ENCODE results near the gene C3orf70.
"Not testable (repeated sequence)": the region's sequence is repeated elsewhere in the genome, so short reads cannot be mapped to it uniquely, and the experiment has no call there.

The C3orf70 gene

GRCh38 chr3:185151101-185151963 lies 1.5 kb downstream of the C3orf70 start:
- peak; percentile 57 for DNase-seq (ENCODE audit: low spot score)

GRCh38 chr3:185150561-185150960 lies 2.3 kb downstream of the C3orf70 start:
- peak; percentile 61 for DNase-seq (ENCODE audit: low spot score)

GRCh38 chr3:185149591-185149990 lies 3.3 kb downstream of the C3orf70 start:
- DNase-seq (ENCODE audit: low spot score) = peak; percentile 63

- no peak for DNase-seq (ENCODE audit: low spot score)
Measured at GRCh38 chr3:185145511-185145910, 7.3 kb downstream of the C3orf70 start.

GRCh38 chr3:185144784-185145183 lies 8.1 kb downstream of the C3orf70 start:
- no peak for DNase-seq (ENCODE audit: low spot score)

GRCh38 chr3:185137821-185138220 lies 15.0 kb downstream of the C3orf70 start:
- DNase-seq (ENCODE audit: low spot score) = no peak

GRCh38 chr3:185134509-185134908 lies 18.4 kb downstream of the C3orf70 start:
- no peak for DNase-seq (ENCODE audit: low spot score)

GRCh38 chr3:185131602-185132256 lies 21.1 kb downstream of the C3orf70 start:
- no peak for DNase-seq (ENCODE audit: low spot score)

- DNase-seq (ENCODE audit: low spot score) = no peak
Measured at GRCh38 chr3:185129083-185129482, 23.8 kb downstream of the C3orf70 start.

GRCh38 chr3:185126201-185126600 lies 26.7 kb downstream of the C3orf70 start:
- no peak for DNase-seq (ENCODE audit: low spot score)

GRCh38 chr3:185120126-185120525 lies 32.7 kb downstream of the C3orf70 start:
- DNase-seq (ENCODE audit: low spot score) = no peak

- peak; percentile 89 for DNase-seq (ENCODE audit: low spot score)
Measured at GRCh38 chr3:185115371-185115770, 37.5 kb downstream of the C3orf70 start.

- DNase-seq (ENCODE audit: low spot score) = no peak
Measured at GRCh38 chr3:185114756-185115155, 38.1 kb downstream of the C3orf70 start.

- no peak for DNase-seq (ENCODE audit: low spot score)
Measured at GRCh38 chr3:185112186-185112585, 40.7 kb downstream of the C3orf70 start.

GRCh38 chr3:185109012-185109411 lies 43.8 kb downstream of the C3orf70 start:
- DNase-seq (ENCODE audit: low spot score) = not testable (repeated sequence)

GRCh38 chr3:185106256-185106890 lies 46.5 kb downstream of the C3orf70 start:
- DNase-seq (ENCODE audit: low spot score) = not testable (repeated sequence)

GRCh38 chr3:185103359-185104127 lies 49.3 kb downstream of the C3orf70 start:
- DNase-seq (ENCODE audit: low spot score) = no peak

GRCh38 chr3:185094697-185095096 lies 58.2 kb downstream of the C3orf70 start:
- peak; percentile 87 for DNase-seq (ENCODE audit: low spot score)

GRCh38 chr3:185093116-185093515 lies 59.7 kb downstream of the C3orf70 start:
- no peak for DNase-seq (ENCODE audit: low spot score)

- no peak for DNase-seq (ENCODE audit: low spot score)
Measured at GRCh38 chr3:185090811-185091210, 62.0 kb downstream of the C3orf70 start.

- DNase-seq (ENCODE audit: low spot score) = no peak
Measured at GRCh38 chr3:185089751-185090150, 63.1 kb downstream of the C3orf70 start.

- no peak for DNase-seq (ENCODE audit: low spot score)
Measured at GRCh38 chr3:185089343-185089742, 63.5 kb downstream of the C3orf70 start.

Measured in cerebellar cortex (tissue), 1 donor.